ENCODE data around the gene PSMC3.

PSMC3 gene

GRCh38 chr11:47375020-47375419 lies 51.2 kb downstream of the PSMC3 start:
- DNase-seq: no peak

DNA sequence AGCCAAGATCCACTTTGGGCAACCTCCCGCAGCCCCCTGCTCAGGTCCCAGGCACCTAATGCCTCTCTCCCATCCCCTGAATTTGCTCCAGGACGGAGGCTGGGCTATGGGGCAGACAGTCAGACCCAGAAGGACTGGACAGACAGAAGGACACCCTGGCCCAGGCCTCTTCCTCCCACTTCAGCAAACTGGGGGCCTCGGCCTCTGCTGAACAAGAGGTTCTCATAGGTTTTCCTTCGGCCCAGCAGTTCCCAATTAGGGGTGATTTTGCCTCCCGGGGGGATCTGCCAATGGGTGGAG lies 51.6 kb downstream of the PSMC3 start:
- no peak for DNase-seq

GRCh38 chr11:47373876-47374719 lies 52.1 kb downstream of the PSMC3 start:
- DNase-seq: peak; percentile 66

DNA sequence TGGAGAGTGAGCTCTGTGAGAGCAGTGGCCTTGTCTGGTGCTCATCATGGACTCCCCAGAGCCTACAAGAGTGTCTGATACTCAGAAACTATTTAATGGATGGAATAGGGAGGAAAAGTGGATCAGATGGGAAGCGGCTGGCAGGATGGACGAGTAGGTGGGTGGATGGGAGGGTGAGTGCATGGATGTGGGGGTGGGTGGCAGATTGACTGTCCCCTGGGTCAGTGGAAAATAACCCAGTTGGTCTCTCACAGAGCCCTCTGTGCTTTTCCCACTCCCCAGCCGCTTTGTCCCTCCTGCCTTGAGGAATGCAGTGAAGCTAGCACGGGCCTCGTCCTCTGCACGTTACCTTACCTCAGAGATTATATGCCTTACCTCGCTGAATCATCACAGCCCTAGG lies 53.8 kb downstream of the PSMC3 start:
- no peak for DNase-seq

- DNase-seq: no peak
These were observed 56.6 kb downstream of the PSMC3 start for GRCh38 chr11:47369676-47370075.
